Measurements from ENCODE around the gene UFM1. TPM values are rescaled to one million over a fixed set of nuclear protein-coding genes. Genes with fewer than 3 reads are reported as not detected.
"Not testable (repeated sequence)": the region's sequence is repeated elsewhere in the genome, so short reads cannot be mapped to it uniquely, and the experiment has no call there.

UFM1 gene
- total and polyA plus RNA-seq, 8 donors, result 12.7 to 147 (median 38.8) TPM

- intact Hi-C loops (cut with DNase I; ENCODE audit: low total_unique reads), result no loop called here
- H3K4me1 ChIP-seq, result no peaks in the 10 kb centered on the region
- no peaks in the 10 kb centered on the region for H3K27me3 ChIP-seq
- no peak overlapping the region for H3K4me3 ChIP-seq
- WGBS, 5 donors, result 77 to 95% (median 86%) methylated on average over 2 of the region's 2 CpGs
- no peak overlapping the region for H3K27ac ChIP-seq
- H3K36me3 ChIP-seq, result no peaks in the 10 kb centered on the region
- DNase-seq, result no peak
- TF ChIP-seq POLR2A (IDR thresholded peaks at IDR 0.05) (no peak), EP300 (IDR thresholded peaks at IDR 0.05) (no peak), POLR2AphosphoS5 (IDR thresholded peaks at IDR 0.05) (no peak)
- TF ChIP-seq, protein P1, sequence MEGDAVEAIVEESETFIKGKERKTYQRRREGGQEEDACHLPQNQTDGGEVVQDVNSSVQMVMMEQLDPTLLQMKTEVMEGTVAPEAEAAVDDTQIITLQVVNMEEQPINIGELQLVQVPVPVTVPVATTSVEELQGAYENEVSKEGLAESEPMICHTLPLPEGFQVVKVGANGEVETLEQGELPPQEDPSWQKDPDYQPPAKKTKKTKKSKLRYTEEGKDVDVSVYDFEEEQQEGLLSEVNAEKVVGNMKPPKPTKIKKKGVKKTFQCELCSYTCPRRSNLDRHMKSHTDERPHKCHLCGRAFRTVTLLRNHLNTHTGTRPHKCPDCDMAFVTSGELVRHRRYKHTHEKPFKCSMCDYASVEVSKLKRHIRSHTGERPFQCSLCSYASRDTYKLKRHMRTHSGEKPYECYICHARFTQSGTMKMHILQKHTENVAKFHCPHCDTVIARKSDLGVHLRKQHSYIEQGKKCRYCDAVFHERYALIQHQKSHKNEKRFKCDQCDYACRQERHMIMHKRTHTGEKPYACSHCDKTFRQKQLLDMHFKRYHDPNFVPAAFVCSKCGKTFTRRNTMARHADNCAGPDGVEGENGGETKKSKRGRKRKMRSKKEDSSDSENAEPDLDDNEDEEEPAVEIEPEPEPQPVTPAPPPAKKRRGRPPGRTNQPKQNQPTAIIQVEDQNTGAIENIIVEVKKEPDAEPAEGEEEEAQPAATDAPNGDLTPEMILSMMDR (IDR thresholded peaks at IDR 0.05), result no peak
- peaks cover 0 to 8% (median 0%) of the 10 kb centered on the region in 4 donors for H3K9me3 ChIP-seq
These were observed 40.9 kb upstream of the UFM1 start for GRCh38 chr13:38308736-38309135.

DNA sequence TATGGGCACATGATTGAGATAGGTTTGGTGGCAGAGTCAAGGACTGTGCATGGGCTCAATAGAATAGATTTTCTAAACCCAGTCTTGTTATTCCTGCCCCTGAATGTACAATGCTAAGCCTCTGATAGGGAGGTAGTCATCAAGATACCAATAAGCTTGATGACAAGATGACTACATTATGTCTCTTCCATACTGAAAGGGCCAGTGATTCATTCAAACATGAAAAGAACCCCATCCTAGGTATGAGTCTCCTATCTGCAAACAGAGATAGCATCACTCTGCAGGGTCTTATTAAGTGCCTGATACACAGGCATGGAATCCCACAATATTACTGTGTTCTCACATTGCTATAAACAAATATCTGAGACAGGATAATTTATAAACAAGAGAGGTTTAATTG is 40.3 kb upstream of the UFM1 start:
- no peak for DNase-seq
- Histone ChIP-seq H3K36me3 (no peaks in the 10 kb centered on the region), H3K4me3 (no peak overlapping the region), H3K27me3 (no peaks in the 10 kb centered on the region), H3K9me3 (peaks cover 0 to 8% (median 0%) of the 10 kb centered on the region in 4 donors), H3K27ac (no peak overlapping the region), H3K4me1 (no peaks in the 10 kb centered on the region)
- intact Hi-C loops (cut with DNase I; ENCODE audit: low total_unique reads), result no loop called here
- TF ChIP-seq POLR2A (IDR thresholded peaks at IDR 0.05), result no peak
- TF ChIP-seq POLR2AphosphoS5 (IDR thresholded peaks at IDR 0.05), result no peak
- TF ChIP-seq, protein P1 (IDR thresholded peaks at IDR 0.05), result no peak
- no peak for TF ChIP-seq EP300 (IDR thresholded peaks at IDR 0.05)

GRCh38 chr13:38311175-38311574 is 38.5 kb upstream of the UFM1 start:
- 94 to 99% (median 96%) methylated on average over 9 to 10 of the region's 10 CpGs for WGBS, 5 donors
- H3K36me3 ChIP-seq; H3K27ac ChIP-seq; H3K4me1 ChIP-seq; H3K9me3 ChIP-seq; DNase-seq; H3K27me3 ChIP-seq; H3K4me3 ChIP-seq; intact Hi-C loops (cut with DNase I; ENCODE audit: low total_unique reads): not testable (repeated sequence)

- DNase-seq, result no peak
- no peaks in the 10 kb centered on the region for H3K4me1 ChIP-seq
- no peak overlapping the region for H3K4me3 ChIP-seq
- no peak overlapping the region for H3K27ac ChIP-seq
- intact Hi-C loops (cut with DNase I; ENCODE audit: low total_unique reads), result no loop called here
- TF ChIP-seq POLR2A (IDR thresholded peaks at IDR 0.05) (no peak), POLR2AphosphoS5 (IDR thresholded peaks at IDR 0.05) (no peak), EP300 (IDR thresholded peaks at IDR 0.05) (no peak)
- TF ChIP-seq, protein P1 (IDR thresholded peaks at IDR 0.05), result no peak
- no peaks in the 10 kb centered on the region for H3K36me3 ChIP-seq
- H3K27me3 ChIP-seq, result no peaks in the 10 kb centered on the region
- peaks cover 0 to 11% (median 2%) of the 10 kb centered on the region in 4 donors for H3K9me3 ChIP-seq
These were observed 33.5 kb upstream of the UFM1 start for GRCh38 chr13:38316129-38316528.

- TF ChIP-seq POLR2A (IDR thresholded peaks at IDR 0.05), result no peak
- no peak for TF ChIP-seq EP300 (IDR thresholded peaks at IDR 0.05)
- WGBS, 5 donors, result 87 to 92% (median 90%) methylated on average over 5 of the region's 5 CpGs
These were observed 28.0 kb upstream of the UFM1 start for GRCh38 chr13:38321654-38322053.

More at GRCh38 chr13:38321654-38322053, 28.0 kb upstream of the UFM1 start:
- no peak for DNase-seq
- no peak overlapping the region for H3K4me3 ChIP-seq
- H3K9me3 ChIP-seq, result peaks cover 0 to 11% (median 2%) of the 10 kb centered on the region in 4 donors
- no peak overlapping the region for H3K27ac ChIP-seq
- H3K27me3 ChIP-seq, result no peaks in the 10 kb centered on the region
- H3K36me3 ChIP-seq, result no peaks in the 10 kb centered on the region
- H3K4me1 ChIP-seq, result no peaks in the 10 kb centered on the region
- intact Hi-C loops (cut with DNase I; ENCODE audit: low total_unique reads), result no loop called here
